ENCODE measurements around the gene PANK4.

The PANK4 gene

DNA sequence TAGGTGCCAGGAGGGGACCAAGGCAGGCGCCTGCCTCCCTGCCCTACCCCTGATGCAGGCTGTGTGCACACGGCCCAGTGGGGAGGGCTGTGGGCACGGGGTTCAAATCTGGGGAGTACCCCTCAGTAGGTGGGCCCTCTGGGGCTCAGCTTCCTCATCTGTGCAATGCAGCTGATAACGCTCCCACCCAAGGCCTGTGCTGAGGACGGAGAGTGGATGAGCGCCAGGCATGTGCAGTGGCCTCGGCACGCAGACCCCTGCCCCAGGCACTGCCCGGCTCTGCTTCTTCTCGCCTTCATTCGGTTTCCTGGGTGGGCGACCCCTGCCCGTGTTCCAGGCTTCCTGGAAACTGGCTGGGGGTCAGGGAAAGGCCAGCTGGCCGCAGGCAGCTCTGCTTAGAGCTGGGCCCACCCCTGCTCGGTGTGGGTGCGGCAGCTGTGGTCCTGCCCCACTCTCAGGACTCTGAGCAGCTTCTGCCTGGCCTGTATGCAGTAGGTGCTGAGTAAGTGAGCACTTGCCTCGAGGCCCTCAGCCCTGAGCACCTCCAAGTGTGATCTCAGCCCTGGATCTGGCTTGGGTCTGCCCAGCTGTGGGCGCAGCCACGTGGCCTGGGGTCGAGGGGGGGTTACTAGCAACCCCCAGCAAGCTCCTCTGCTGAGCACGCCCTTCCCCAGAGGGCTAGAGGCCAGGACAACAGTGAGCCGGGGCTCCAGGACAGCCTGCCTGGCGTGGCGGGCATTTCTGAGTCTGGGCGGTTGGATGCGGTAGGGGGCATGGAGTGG lies 17.9 kb upstream of the PANK4 start:
- DNase-seq: no peak

DNA sequence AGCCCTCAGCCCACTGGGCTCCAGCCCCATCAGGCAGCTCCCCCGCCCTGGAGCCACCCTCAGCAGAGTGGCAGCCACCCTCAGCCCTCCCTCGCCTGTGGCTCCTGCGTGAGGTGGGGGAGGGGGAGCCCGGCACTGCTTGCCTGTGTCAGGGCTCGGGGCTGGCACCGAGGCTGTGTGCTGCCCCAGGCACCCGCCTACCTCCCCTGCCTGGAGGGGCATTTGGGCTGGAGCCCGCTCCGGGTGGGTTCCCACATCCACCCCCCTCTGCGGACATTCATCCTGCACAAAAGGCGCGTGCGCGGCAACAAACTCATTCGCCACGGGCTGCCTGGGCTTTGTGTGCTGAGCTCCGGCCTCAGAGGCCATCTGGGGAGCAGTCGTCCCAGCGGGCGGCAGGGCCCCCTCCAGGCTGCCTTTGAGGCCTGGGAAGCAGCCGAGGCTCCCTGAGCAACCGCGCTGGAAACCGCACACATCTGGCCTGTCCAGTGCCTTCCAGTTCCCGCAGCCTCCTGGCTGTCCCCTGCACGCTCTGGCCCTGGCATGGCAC lies 17.2 kb upstream of the PANK4 start:
- DNase-seq: no peak

DNA sequence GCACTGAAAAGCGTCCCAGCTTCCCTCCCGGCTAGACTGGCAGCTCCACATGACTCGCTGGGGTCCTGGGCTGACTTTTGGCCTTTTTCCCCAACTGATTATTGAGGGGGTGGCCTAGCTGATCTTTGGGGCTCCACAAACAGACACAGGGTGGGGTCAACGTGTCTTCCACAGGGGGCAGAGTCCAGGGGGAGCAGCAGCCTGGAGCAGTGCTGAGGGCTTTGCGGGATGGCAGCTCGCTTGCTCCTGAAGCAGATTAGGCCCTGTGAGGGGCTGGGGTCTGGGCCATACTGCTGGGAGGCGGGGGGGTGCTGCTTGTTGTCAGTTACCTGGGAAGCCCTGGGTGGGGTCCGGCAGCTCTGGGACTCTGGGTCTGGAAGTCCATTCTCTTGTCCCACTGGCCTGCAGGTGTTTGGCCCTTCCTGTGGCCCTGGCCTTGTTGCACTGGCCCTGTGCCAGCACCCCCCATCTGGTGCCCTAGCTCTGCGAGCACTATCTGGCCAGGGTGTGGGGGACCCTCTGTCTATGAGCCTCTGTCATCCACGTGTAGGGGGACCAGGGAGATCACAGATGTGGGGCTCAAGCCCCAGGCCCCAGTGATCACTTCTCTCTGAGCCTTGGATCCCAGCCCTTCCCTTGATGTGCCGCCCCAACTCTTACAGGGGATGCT lies 16.0 kb upstream of the PANK4 start:
- DNase-seq: no peak

DNA sequence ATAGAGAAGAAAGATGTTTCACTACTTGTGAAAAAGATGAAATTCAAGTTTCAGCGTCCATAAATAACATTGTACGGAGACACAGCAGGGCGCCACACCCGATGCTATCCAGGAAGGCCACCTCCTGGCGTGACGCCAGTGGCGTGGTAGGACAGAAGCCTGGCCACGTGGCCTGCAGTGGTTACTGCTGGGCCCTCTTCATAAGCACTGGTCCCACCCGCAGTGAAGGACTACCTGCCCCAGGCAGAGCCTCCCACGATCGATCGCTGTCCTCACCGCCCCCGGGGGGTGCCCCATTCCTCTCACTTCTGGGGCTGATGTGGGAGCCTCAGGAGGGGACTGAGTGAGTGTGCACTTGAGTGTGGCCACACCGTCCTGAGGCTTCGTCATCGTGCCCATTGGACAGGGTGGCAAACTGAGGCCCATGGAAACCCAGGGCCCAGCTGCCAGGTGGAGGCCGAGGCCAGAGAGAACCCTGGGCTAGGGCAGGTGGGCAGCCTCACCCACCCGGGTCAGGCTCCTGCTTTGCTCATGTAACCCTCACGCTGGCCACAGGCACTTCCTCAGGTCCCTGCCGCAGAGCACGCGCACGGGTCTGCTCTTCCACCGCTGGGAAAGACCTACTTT lies 15.3 kb upstream of the PANK4 start:
- DNase-seq: no peak

DNA sequence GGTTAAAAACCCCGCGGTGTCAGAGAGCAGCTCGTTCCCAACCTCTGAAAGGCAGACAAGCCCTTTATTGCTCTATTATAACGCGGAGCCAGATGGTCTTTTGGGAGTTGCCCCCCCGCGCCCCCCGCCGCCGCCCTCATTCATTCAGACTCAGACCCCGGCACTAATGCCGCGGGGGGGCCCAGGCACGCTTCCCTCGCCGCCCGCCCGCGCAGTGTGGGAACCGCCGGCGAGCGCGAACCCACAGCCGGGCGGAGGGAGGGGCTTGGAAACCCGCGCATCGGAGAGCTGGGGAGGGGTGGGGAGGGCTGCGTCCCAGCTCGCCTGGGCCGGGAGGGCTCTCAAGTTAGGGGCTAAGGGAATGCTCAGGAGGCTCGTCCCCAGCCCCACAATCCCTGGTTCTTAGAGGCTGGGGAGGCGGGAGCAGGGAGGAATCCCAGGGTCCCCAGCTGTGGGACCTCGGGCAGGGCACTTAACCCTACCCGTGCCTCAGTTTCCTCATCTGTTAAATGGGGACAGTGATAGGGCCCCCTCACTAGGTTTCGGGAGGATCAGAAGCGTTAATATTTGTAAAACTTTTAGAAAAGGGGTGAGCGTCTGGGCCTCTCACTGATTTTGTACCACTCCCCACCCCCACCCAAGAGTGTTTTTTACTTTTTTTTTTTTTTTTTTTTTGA lies 14.6 kb upstream of the PANK4 start:
- no peak for DNase-seq

DNA sequence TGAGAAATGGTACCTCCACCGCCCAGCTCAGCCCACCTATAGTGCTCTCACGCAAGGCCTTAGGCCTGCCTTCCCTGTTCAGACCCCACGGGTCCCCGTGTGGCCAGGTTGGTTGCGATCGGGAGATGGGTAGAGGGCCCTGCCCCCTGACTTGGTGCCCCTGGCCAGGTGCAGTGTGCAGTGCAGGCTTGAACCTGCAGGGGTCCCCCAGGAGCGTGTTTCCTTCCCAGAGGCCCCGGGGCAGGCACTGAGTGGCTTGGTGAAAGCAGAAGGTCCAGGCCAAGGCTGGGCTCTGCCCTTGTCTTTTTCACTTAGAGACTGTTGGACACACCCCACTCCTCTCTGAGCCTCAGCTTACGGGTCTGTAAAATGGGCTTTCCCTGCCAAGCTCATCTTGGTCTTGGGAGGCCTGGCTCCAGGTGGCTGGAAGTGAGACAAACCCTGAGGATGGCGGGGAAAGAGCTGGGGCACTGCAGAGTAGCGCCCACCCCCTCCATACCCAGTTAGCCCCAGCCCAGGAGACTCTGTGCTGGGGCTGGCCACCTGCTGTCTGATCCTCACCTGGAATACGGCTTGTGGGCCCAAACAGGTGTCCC lies 13.0 kb upstream of the PANK4 start:
- no peak for DNase-seq

DNA sequence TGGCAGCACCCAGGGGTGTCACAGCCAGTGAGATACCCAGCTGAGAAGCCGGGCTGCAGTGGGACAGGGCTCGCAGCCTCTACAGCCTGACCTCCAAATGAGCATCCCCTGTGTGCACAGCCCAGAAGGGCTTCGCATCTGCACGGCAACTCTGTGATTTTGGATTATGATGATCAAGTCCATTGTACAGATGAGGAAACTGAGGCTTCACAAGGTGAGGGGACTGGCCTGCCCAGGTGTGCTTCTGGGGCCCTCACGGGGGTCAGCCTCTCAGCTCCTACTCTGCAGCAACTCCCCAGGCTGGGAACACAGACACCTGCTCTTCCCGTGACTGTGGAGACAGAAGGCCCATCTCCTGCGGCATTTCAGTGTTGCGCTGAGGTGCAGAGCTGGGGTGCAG lies 12.5 kb upstream of the PANK4 start:
- DNase-seq: no peak

DNA sequence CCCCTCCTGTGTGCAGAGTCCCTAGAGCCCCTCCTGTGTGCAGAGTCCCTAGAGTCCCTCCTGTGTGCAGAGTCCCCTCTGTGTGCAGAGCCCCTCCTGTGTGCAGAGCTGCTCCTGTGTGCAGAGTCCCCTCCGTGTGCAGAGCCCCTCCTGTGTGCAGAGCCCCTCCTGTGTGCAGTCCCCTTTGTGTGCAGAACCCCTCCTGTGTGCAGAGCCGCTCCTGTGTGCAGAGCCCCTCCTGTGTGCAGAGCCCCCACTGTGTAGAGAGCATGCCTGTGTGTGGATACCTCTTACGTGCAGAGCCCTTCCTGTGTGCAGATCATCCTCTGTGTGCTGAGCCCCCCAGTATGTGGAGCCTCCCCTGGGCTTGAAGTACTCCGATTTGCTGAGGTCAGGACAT lies 12.0 kb upstream of the PANK4 start:
- DNase-seq: no peak

DNA sequence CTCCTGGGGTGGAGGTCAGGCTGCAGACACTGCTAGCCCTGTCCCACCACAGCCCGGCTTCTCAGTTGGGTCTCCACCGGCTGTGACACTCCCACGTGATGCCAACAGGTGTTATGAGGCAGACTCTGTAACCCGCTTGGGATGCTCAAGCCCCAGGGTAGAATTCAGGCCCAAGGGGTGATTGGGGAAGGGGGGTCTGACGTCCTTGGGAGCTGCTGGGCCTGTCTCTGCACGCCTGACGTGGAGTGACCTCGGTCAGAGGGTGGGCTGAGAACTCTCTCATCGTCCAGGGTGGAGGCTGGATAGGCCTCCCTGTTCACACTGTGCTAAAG lies 11.4 kb upstream of the PANK4 start:
- DNase-seq: no peak

DNA sequence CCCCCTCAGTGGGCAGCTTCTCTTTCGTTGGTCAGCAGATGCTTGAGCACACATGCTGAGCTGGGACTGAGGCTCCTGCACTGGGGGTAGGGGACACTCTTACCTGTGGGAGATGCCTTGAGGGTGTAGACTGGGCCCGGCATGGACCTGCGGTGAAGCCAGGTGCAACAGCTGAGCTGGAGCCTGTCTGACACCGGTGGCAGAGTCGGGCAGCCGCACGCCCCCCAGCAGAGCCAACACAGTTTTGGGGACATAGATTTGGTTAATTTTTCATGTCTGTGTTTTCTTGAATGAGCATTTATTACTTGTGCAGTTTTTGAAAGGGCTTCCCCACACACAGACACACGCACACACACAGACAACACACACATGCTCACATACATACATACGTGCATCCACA lies 9.6 kb upstream of the PANK4 start:
- DNase-seq: no peak

DNA sequence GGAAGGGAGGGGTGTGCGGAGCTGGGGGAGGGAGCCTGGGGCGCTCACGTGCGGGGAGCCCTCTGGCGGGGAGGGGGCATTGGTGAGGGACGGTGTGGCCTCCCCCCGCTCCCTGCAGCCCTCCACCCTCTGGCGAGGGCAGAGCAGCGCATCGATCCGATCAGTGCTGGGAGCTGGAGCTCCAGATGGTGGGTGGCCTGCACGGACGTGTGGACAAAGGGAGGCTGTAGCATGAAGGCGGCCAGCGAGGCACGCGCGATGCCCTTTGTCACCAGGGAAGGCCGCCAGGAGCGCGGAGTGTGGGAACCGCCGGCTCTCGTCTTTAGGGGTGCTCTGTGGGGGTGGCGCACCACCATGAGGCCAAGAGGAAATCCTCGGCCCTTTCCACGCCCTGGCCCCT lies 9.1 kb upstream of the PANK4 start:
- no peak for DNase-seq

DNA sequence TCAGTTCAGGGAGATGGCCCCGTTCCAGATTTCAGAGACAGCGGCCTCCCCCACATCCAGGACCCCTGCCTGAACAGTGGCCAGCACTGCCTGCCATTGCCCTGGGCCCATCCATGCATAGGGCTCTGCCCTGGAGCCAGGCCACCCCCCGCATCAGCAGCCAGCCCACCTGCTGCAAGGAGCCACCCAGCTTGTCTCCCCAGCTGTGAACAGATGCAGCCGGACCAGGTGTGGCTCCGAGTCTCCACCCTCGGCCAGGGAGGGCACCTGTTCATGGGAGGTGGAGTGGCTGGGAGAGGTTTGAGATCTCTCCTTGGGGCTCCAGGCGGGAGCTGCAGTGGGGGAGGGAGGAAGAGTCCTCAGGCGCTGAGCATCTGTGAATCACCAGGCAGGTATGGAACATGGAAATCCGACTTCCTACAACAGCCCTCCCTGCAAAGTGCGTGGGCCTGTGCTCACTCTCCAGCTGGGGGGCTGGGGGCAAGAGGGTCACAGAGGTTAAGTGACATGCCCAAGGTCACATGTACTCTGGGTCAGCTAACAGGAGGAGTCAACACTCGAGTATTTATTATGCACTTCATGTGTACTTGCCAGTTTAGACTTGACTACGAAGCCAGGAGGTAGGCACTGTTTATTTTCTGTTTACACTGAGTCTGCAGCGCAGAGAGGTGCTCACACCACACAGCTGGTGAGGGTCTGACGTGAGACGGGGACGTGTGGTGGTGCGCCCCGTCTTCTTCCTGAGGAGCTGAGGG lies 8.5 kb upstream of the PANK4 start:
- DNase-seq: peak; percentile 38

DNA sequence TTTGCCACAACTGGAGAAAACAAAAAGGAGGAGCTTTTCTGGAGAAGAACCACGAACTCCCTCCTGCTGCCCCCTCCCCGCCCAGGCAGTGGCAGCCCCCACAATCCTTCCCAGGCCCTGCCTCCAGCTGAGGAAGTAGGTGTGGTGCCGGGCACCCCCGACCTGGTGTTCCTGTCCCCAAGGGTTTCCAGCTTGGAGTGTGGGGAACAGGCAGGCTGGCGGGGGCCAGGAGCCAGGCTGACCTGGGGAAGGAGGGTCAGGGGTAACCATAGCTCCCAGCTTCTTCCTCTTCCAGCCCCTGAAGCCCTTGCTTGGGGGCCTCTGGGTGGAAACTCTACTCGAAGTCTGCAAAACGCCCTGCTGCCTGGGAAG lies 7.9 kb upstream of the PANK4 start:
- no peak for DNase-seq

DNA sequence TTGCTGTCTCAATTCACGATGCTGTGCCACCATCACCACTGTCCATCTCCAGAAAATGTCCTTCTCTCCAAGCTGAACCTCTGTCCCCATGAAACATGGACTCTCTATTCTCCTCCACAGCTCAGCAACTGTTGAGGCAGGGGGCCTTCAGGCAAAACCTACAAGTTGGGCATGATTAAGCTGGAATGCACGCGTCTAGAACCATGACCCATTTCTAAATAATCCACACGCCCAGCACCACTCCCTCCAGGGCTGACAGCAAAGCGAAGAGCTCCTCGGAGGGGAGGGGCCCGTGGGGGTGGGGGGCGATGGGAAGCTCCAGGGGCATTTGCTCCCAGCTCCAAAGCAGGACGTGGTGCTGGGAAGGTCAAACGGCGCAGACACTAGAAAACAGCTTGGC lies 7.0 kb upstream of the PANK4 start:
- DNase-seq: no peak

DNA sequence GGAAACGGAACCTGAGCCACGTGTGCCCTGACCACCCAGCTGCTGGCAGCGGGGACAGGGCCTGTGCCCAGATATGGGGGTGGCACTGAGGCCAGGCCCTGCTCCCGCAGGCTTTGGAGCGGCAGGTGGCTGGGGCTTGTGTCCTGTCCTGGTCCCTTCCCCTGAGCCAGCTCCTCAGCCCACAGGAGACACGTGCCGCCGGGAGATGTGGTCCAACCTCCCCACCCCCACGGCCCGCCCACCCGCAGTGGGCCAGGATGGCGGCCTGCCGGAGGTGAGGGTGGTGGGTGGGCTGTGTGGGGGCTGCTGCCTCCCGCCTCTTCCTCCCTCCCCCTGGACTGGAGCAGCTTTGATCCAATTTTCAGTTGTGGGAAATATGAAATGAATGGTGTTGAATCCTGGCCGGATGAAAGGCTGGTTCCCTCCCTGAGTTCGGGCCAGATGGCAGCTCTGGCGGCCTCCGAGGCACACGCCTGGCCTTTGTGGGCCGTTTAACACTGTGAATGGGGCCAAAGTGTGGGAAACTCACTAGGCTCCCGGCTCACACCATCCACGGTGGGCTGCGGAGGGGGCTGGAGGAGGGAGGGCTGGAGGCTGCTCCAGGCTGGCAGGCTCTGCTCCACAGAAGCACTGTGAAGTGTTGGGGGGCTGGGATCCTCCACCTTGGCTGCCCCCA lies 6.2 kb upstream of the PANK4 start:
- DNase-seq: no peak

DNA sequence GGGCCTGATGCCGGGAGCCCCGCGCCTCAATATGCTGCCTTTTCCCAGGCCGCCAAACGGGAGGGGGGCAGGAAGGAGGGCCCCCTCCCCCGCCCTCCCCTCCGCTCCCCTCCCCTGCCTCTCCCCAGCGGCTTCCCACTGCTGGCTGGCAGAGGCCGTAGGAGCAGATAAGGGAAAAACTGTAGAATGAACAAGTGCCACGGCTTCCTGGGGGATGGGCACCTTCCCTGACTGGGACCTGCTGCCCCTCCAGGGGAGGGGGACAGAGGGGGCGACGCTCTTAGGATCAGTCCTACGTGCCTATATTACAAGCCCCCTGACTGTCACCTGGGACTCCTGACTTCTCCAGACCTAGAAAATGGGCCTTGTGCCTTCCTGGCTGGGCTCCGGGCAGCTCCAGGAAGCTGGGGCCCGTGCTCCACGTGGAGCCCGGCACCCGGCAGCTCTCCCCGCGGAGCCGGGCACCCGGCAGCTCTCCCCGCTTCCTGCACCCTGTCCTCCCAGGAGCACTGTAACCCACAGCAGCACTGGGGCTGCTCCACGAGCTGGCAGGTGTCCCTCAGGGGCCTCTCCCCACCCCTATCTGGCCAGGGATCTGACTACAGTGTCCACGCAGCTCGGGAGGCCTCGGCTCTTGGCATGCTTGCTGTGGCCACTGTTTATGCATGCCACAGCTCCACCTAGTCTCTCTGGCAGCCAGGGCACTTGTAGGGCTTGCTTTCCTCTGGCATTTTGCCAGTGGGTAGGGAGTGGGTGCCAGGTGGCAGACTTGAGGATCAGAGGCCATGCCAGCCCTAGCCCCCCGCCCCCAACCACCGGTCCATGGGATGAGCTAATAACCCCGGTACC lies 4.3 kb upstream of the PANK4 start:
- peak; percentile 64 for DNase-seq

DNA sequence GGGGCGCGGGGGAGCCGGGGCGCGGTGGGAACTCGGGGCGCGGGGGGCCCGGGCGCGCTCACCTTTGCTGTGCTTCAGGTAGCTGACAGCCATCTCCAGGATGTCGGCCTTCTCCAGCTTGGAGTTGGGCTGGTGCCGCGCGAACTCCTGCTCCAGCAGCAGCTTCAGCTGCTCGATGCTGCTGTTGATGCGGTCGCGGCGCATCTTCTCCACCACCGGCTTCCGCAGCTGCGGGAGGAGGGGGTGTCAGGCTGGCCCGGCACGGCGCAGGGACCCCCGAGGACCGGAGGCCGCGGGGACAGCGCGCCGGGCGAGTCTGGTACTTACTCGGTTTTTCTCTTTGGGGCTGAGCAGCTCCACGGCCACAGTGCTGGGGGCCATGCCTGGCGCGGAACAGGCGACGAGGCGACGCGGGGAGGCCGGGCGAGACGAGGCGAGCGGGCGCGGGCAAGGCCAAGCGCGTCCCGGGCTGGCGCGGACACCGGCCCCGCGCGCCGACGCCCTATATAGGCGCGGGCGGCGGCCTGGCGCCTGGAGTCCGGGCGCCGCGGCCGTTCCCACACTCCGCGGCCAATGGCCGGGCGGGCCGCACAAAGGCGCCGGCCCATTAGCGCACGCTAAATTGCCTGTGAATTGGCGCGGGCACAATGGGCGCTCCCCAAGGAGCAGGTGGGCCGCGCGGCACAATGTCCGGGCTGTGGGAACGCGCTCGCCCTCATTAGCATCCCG lies 3.6 kb upstream of the PANK4 start, which contains the start of gene HES5:
HES5 (minus strand) TSS at position 480 of the 729 bp plus-strand sequence; CDS start at position 381, 99 bp downstream.
- no peak for DNase-seq

DNA sequence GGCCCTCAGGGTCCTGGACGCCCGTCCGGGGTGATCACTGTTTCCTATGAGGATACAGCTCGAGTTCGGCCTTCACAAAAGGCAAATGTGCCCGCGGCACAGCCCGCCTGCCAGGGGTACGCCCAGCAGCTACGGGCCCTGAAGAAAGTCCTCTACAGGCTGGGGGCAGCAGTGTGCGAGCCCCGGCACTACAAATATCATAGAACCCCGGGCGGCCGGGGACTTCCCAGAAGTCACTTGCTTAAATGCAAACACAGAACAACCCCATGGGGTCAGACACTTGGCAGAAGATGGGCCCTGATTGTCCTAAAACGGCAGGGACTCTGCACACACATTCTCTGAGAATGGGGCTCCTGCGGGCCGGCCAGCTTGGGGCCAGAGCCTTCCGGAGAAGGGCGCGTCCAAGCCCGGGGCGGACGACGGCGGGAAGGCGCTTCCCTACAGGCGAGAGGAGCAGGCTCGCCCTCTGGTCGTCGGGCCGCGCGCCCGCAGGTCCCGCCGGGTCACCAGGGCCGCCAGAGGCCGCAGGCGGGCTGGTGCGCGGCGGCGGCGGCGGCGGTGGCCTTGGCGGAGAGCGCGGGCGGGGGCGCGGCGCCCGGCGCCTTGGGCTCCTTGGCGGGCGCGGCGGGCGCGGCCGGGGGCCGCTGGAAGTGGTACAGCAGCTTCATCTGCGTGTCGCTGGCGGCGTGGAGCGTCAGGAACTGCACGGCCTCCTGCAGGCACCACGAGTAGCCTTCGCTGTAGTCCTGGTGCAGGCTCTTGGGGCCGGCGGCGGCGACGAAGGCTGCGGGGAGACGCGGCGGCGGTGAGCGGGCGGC lies 2.8 kb upstream of the PANK4 start:
- DNase-seq: no peak

DNA sequence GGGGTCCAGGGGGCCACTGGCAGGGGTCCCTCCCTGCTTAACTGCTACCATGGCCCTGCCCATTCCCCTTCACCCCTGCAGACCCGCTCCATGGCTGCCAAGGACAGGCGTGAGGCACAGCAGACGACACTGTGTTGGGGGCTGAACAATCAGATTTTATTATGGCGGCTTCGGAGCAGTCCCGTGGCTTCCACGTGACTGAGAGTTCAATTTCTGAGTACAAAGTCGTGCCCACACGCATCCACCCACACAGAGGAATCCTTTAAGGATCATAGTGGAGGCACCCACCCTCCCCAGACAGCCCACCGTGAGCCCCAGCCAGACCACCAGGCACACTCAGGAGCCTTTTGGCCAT lies 2.2 kb upstream of the PANK4 start:
- no peak for DNase-seq

All from NCI-H2029 treated with DMSO at 0.1 percent for 48 hours (cell line).